Activated CD8-positive, alpha-beta T cell treated with anti-CD3 and anti-CD28 coated beads, Interleukin-2, amount 10 ng/mL, durations not matched to agents 7 days and 5 days (primary cell): Measurements from ENCODE around the gene ADI1. TPM values are rescaled to one million over a fixed set of nuclear protein-coding genes. Genes with fewer than 3 reads are reported as not detected.
"Not testable (repeated sequence)": the region's sequence is repeated elsewhere in the genome, so short reads cannot be mapped to it uniquely, and the experiment has no call there.

Source experiments
- ATAC-seq: fragments of 150-1000 bp; cut with Tn5 transposase; one replicate; pipeline ENCODE4 v1.10.0; 2021; ENCODE audit warnings: moderate library complexity
- CTCF ChIA-PET: fragments of 350-600 bp; sonication (Branson Sonifier 250); formaldehyde crosslinking; loops from one replicate; lab custom pipeline; 2021; ENCODE audit warnings: antibody characterized with exemption; lab: Charles Lee
- POLR2A ChIA-PET: fragments of 350-600 bp; sonication (Branson Sonifier 250); formaldehyde crosslinking; loops from one replicate; lab custom pipeline; 2021; ENCODE audit warnings: antibody characterized with exemption; lab: Charles Lee
- DNase-seq: peaks from one replicate; pipeline ENCODE4 v3.0.0-alpha.2; 2020
- H3K27ac Mint-ChIP-seq: one replicate; pipeline ENCODE4 v1.8.0; 2021; ENCODE audit warnings: mild to moderate bottlenecking, mixed read lengths
- H3K27me3 Mint-ChIP-seq: one replicate; pipeline ENCODE4 v1.8.0; 2021; ENCODE audit warnings: low read depth, mixed read lengths
- H3K36me3 Mint-ChIP-seq: one replicate; pipeline ENCODE4 v1.8.0; 2021; ENCODE audit warnings: low read depth, mixed read lengths
- H3K4me1 Mint-ChIP-seq: one replicate; pipeline ENCODE4 v1.8.0; 2021; ENCODE audit warnings: low read depth, mixed read lengths
- H3K4me3 Mint-ChIP-seq: one replicate; pipeline ENCODE4 v1.8.0; 2021; ENCODE audit warnings: mild to moderate bottlenecking, mixed read lengths
- H3K9me3 Mint-ChIP-seq: one replicate; pipeline ENCODE4 v1.8.0; 2022; ENCODE audit warnings: mixed read lengths; ENCODE audit not compliant: insufficient read depth
- total RNA-seq, 2 experiments: library from RNA; stranded (reverse); gene quantifications; one replicate each; pipeline ENCODE4 v1.2.3, GENCODE V29; 2021

The ADI1 gene
- total RNA-seq, 2 experiments from 2014 or later, result 17.5 to 19.8 TPM

DNA sequence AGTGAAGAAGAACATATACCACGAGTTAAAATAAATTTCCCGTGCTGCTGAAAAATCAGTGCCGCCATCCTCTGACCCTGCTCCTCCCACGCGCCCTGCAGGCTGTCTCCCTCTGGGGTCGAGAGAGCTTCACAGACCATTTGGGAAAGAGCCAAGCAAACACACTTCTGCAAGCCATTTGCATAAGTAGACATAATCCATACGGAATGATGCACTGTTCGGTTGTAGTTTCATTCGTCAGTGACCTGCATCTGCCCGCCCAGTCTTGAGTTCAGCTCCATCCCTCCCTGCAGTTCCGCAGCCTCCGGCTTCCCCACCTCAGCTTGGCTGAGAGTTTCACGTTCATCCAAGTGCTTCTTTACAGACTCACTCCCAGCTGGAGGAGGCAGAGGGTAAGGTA, 70.2 kb downstream of the ADI1 start:
- POLR2A ChIA-PET, result no interaction called here
- CTCF ChIA-PET, result no interaction called here
- Mint-ChIP-seq H3K27me3 (no peaks in the 10 kb centered on the region), H3K27ac (no peak overlapping the region), H3K4me3 (no peak overlapping the region), H3K36me3 (peaks cover 21% of the 10 kb centered on the region), H3K9me3 (no peaks in the 10 kb centered on the region), H3K4me1 (no peaks in the 10 kb centered on the region)
- no peak for DNase-seq
- ATAC-seq, result no peak

DNA sequence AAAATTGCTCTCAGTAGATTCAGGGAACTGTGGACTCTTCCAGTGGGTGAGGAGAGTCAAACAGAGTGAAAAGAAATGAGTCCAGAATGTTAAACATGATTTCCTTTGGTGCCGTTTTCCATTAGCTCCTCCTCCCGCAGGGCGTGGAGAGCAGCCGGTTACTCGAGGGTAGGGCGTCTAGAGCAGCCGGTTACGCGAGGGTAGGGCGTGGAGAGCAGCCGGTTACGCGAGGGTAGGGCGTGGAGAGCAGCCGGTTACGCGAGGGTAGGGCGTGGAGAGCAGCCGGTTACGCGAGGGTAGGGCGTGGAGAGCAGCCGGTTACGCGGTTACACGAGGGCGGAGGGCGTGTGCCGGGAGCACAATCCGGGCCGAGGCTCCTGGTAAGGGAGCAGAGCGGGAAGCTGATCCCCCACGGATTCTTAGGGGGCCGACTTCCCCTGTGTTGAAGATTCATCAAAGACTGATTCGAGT, 70.9 kb downstream of the ADI1 start:
- H3K27me3 Mint-ChIP-seq, DNase-seq, H3K9me3 Mint-ChIP-seq, H3K4me1 Mint-ChIP-seq, H3K4me3 Mint-ChIP-seq, ATAC-seq, CTCF ChIA-PET, POLR2A ChIA-PET, H3K27ac Mint-ChIP-seq: not testable (repeated sequence)
- peaks cover 21% of the 10 kb centered on the region for H3K36me3 Mint-ChIP-seq

- Mint-ChIP-seq H3K27ac (no peak overlapping the region), H3K36me3 (peaks cover 21% of the 10 kb centered on the region)
These were observed 71.5 kb downstream of the ADI1 start for GRCh38 chr2:3447789-3448317.

More at GRCh38 chr2:3447789-3448317, 71.5 kb downstream of the ADI1 start:
- no peak overlapping the region for H3K4me3 Mint-ChIP-seq
- H3K9me3 Mint-ChIP-seq, result no peaks in the 10 kb centered on the region
- DNase-seq (no peak), ATAC-seq (no peak)
- POLR2A ChIA-PET, result no interaction called here
- no peaks in the 10 kb centered on the region for H3K27me3 Mint-ChIP-seq
- CTCF ChIA-PET, result no interaction called here
- H3K4me1 Mint-ChIP-seq, result no peaks in the 10 kb centered on the region

Other genes starting within 250 kb of the ADI1 start
- gene EIPR1, start 141.7 kb downstream of the ADI1 start, total RNA-seq, result 10 to 100 TPM; 38.9 to 41.4 TPM
- 10 to 100 TPM; 86.2 to 88.4 TPM for gene TRAPPC12, start 139.8 kb downstream of the ADI1 start, total RNA-seq
- gene RNASEH1, start 38.8 kb upstream of the ADI1 start, total RNA-seq, result 10 to 100 TPM; 27.1 to 28.9 TPM
- 1,000 to 10,000 TPM; 1,229 to 1,232 TPM for gene RPS7, start 55.7 kb upstream of the ADI1 start, total RNA-seq
- not detected for gene COLEC11, start 75.6 kb upstream of the ADI1 start, total RNA-seq
- not detected for gene ALLC, start 138.7 kb upstream of the ADI1 start, total RNA-seq
- not detected for gene DCDC2C, start 184.0 kb upstream of the ADI1 start, total RNA-seq